Right lung (tissue), 5 donors: ENCODE measurements around the gene AMMECR1. TPM values are rescaled to one million over a fixed set of nuclear protein-coding genes. Genes with fewer than 3 reads are reported as not detected.
"Not testable (repeated sequence)": the region's sequence is repeated elsewhere in the genome, so short reads cannot be mapped to it uniquely, and the experiment has no call there.

Experiments used
- DNase-seq, 2 donors: peaks; one replicate each; pipeline ENCODE4 v3.0.0-alpha.2; 2013
- polyA plus RNA-seq, 5 donors: library from polyadenylated mRNA; unstranded; fragments of 120-200 nt; gene quantifications; one replicate each; pipeline versions ENCODE4 v1.2.1 to v1.2.3, GENCODE V29; 2013; ENCODE audit warnings: inconsistent platforms in 1 of 5, low replicate concordance in 1 of 5; ENCODE audit not compliant: insufficient read length in 5 of 5, insufficient read depth in 1 of 5

Gene AMMECR1
- polyA plus RNA-seq, 5 donors: 10.1 to 14.5 (median 13.2) TPM

GRCh38 chrX:110267874-110268273 is 50.0 kb downstream of the AMMECR1 start:
- no peak for DNase-seq

GRCh38 chrX:110265661-110266060 is 52.2 kb downstream of the AMMECR1 start:
- DNase-seq: no peak

- DNase-seq: no peak
Measured at GRCh38 chrX:110259117-110259516, 58.8 kb downstream of the AMMECR1 start.

GRCh38 chrX:110258552-110258951 is 59.3 kb downstream of the AMMECR1 start:
- no peak for DNase-seq

GRCh38 chrX:110257889-110258288 is 60.0 kb downstream of the AMMECR1 start:
- no peak for DNase-seq

GRCh38 chrX:110252711-110253110 is 65.2 kb downstream of the AMMECR1 start:
- no peak for DNase-seq

- DNase-seq: no peak
Measured at GRCh38 chrX:110251961-110252360, 65.9 kb downstream of the AMMECR1 start.

- no peak for DNase-seq
Measured at GRCh38 chrX:110251526-110251925, 66.4 kb downstream of the AMMECR1 start.

GRCh38 chrX:110250847-110251246 is 67.0 kb downstream of the AMMECR1 start:
- DNase-seq: no peak

- no peak for DNase-seq
Measured at GRCh38 chrX:110248578-110248977, 69.3 kb downstream of the AMMECR1 start.

GRCh38 chrX:110245011-110245410 is 72.9 kb downstream of the AMMECR1 start:
- peak; percentile 5 to 9 for DNase-seq

- DNase-seq: no peak
Measured at GRCh38 chrX:110242371-110242770, 75.5 kb downstream of the AMMECR1 start.

- no peak for DNase-seq
Measured at GRCh38 chrX:110241816-110242215, 76.1 kb downstream of the AMMECR1 start.

- not testable (repeated sequence) for DNase-seq
Measured at GRCh38 chrX:110238259-110238658, 79.6 kb downstream of the AMMECR1 start.

GRCh38 chrX:110231485-110231884 is 86.4 kb downstream of the AMMECR1 start:
- DNase-seq: not testable (repeated sequence)

GRCh38 chrX:110229497-110230111 is 88.3 kb downstream of the AMMECR1 start:
- DNase-seq: not testable (repeated sequence)

GRCh38 chrX:110228453-110228852 is 89.4 kb downstream of the AMMECR1 start:
- DNase-seq: no peak

- DNase-seq: no peak
Measured at GRCh38 chrX:110226931-110227330, 91.0 kb downstream of the AMMECR1 start.

- no peak for DNase-seq
Measured at GRCh38 chrX:110224926-110225617, 92.8 kb downstream of the AMMECR1 start.

- DNase-seq: no peak
Measured at GRCh38 chrX:110222497-110223257, 95.2 kb downstream of the AMMECR1 start.

- no peak for DNase-seq
Measured at GRCh38 chrX:110219920-110220319, 98.0 kb downstream of the AMMECR1 start.

- no peak for DNase-seq
Measured at GRCh38 chrX:110218591-110218990, 99.3 kb downstream of the AMMECR1 start.

- DNase-seq: no peak
Measured at GRCh38 chrX:110216027-110216426, 101.9 kb downstream of the AMMECR1 start.
